ENCODE results near the gene KDM1B.

The KDM1B gene

GRCh38 chr6:18155150-18155863 lies at the start of gene KDM1B:
KDM1B (plus strand) TSS chr6:18155422; CDS start chr6:18159896, 4,474 bp downstream.
- DNase-seq (ENCODE audit: low read depth), result peak; percentile 95
- in situ Hi-C loops (cut with HindIII; ENCODE audit: low sequenced_read_pairs), result no loop called here
- no peak for TF ChIP-seq CTCF (IDR thresholded peaks at IDR 0.05; ENCODE audit: low read depth, low read length, missing control alignments)
- H3K4me3 ChIP-seq (ENCODE audit: low read depth, low read length), result peak within 1 kb of the TSS; percentile 96

GRCh38 chr6:18107061-18107460 lies 48.2 kb upstream of the KDM1B start:
- no peak for DNase-seq (ENCODE audit: low read depth)
- in situ Hi-C loops (cut with HindIII; ENCODE audit: low sequenced_read_pairs), result no loop called here
- H3K4me3 ChIP-seq (ENCODE audit: low read depth, low read length), result no peak overlapping the region
- TF ChIP-seq CTCF (IDR thresholded peaks at IDR 0.05; ENCODE audit: low read depth, low read length, missing control alignments), result no peak

GRCh38 chr6:18110162-18110561 lies 45.1 kb upstream of the KDM1B start:
- no peak overlapping the region for H3K4me3 ChIP-seq (ENCODE audit: low read depth, low read length)
- no peak for DNase-seq (ENCODE audit: low read depth)
- in situ Hi-C loops (cut with HindIII; ENCODE audit: low sequenced_read_pairs), result no loop called here
- TF ChIP-seq CTCF (IDR thresholded peaks at IDR 0.05; ENCODE audit: low read depth, low read length, missing control alignments), result no peak

- no peak for TF ChIP-seq CTCF (IDR thresholded peaks at IDR 0.05; ENCODE audit: low read depth, low read length, missing control alignments)
- H3K4me3 ChIP-seq (ENCODE audit: low read depth, low read length), result no peak overlapping the region
- DNase-seq (ENCODE audit: low read depth), result no peak
- in situ Hi-C loops (cut with HindIII; ENCODE audit: low sequenced_read_pairs), result no loop called here
These were observed 39.9 kb upstream of the KDM1B start for GRCh38 chr6:18115356-18115755.

GRCh38 chr6:18117136-18117535 lies 38.1 kb upstream of the KDM1B start:
- DNase-seq (ENCODE audit: low read depth), result no peak
- in situ Hi-C loops (cut with HindIII; ENCODE audit: low sequenced_read_pairs), result no loop called here
- no peak for TF ChIP-seq CTCF (IDR thresholded peaks at IDR 0.05; ENCODE audit: low read depth, low read length, missing control alignments)
- H3K4me3 ChIP-seq (ENCODE audit: low read depth, low read length), result no peak overlapping the region

- in situ Hi-C loops (cut with HindIII; ENCODE audit: low sequenced_read_pairs), result no loop called here
- no peak overlapping the region for H3K4me3 ChIP-seq (ENCODE audit: low read depth, low read length)
- no peak for TF ChIP-seq CTCF (IDR thresholded peaks at IDR 0.05; ENCODE audit: low read depth, low read length, missing control alignments)
- no peak for DNase-seq (ENCODE audit: low read depth)
These were observed 36.9 kb upstream of the KDM1B start for GRCh38 chr6:18118330-18118729.
